PC-9 (cell line): Measurements from ENCODE around the gene LPAR1. TPM values are rescaled to one million over a fixed set of nuclear protein-coding genes. Genes with fewer than 3 reads are reported as not detected.

Experiments
- BruUV-seq: library from RNA; stranded (reverse); fragments of 400-500 nt; replicated peaks from 2 replicates; lab custom pipeline; 2021; lab: Mats Ljungman, UMichigan
- CTCF ChIA-PET: fragments of 300-600 bp; sonication (Branson Sonifier 250); formaldehyde crosslinking; loops from one replicate; lab custom pipeline; 2022; ENCODE audit warnings: antibody characterized with exemption; lab: Charles Lee
- POLR2A ChIA-PET: fragments of 300-600 bp; sonication (Branson Sonifier 250); formaldehyde crosslinking; loops from one replicate; lab custom pipeline; 2022; ENCODE audit warnings: antibody characterized with exemption; ENCODE audit not compliant: unreplicated experiment; lab: Charles Lee
- DNase-seq, 2 experiments: peaks; one replicate each; pipeline versions ENCODE4 v3.0.0 to v3.0.0-alpha.2; 2015 to 2022; ENCODE audit warnings: mixed read lengths in 1 of 2
- H2AFZ ChIP-seq: fragments of 200-600 bp; sonication (generic); 2 replicates; pipeline ENCODE4 v1.8.1; 2017; ENCODE audit warnings: antibody characterized with exemption
- H3F3A ChIP-seq: fragments of 200-600 bp; sonication (generic); 2 replicates; pipeline ENCODE4 v1.8.1; 2017; ENCODE audit warnings: antibody characterized with exemption, mild to moderate bottlenecking, low read depth; ENCODE audit not compliant: insufficient read depth
- H3K27ac ChIP-seq: fragments of 200-600 bp; sonication (generic); 2 replicates; pipeline ENCODE4 v1.6.1; 2016; ENCODE audit warnings: mixed run types
- H3K27me3 ChIP-seq: fragments of 200-600 bp; sonication (generic); 2 replicates; pipeline ENCODE4 v1.6.1; 2016; ENCODE audit warnings: low read depth, mixed run types; ENCODE audit not compliant: insufficient read depth
- H3K36me3 ChIP-seq: fragments of 200-600 bp; sonication (generic); 2 replicates; pipeline ENCODE4 v1.6.1; 2016; ENCODE audit warnings: low read depth, mixed run types
- H3K4me1 ChIP-seq: fragments of 200-600 bp; sonication (generic); replicated peaks from 2 replicates; pipeline ENCODE4 v1.6.1; 2016; ENCODE audit warnings: mixed run types; ENCODE audit not compliant: insufficient read depth
- H3K4me2 ChIP-seq: fragments of 200-600 bp; sonication (generic); 2 replicates; pipeline ENCODE4 v1.6.1; 2017; ENCODE audit warnings: mixed run types
- H3K4me3 ChIP-seq: fragments of 200-600 bp; sonication (generic); 2 replicates; pipeline ENCODE4 v1.6.1; 2016; ENCODE audit warnings: mixed run types
- H3K79me2 ChIP-seq: fragments of 200-600 bp; sonication (generic); 2 replicates; pipeline ENCODE4 v1.6.1; 2017; ENCODE audit warnings: low read depth, mixed run types
- H3K9me2 ChIP-seq: fragments of 200-600 bp; sonication (generic); 2 replicates; pipeline ENCODE4 v1.8.1; 2017; ENCODE audit warnings: mild to moderate bottlenecking; ENCODE audit not compliant: insufficient read depth
- H3K9me3 ChIP-seq: fragments of 200-600 bp; sonication (generic); 2 replicates; pipeline ENCODE4 v1.8.1; 2016; ENCODE audit warnings: low read depth; ENCODE audit not compliant: insufficient read depth
- H4K20me1 ChIP-seq: fragments of 200-600 bp; sonication (generic); 2 replicates; pipeline ENCODE4 v1.8.1; 2017; ENCODE audit not compliant: insufficient read depth
- CTCF ChIP-seq: fragments of 200-600 bp; sonication (generic); conservative IDR thresholded peaks from 2 replicates; pipeline ENCODE4 v1.6.1; 2017; ENCODE audit warnings: mixed run types, antibody characterized with exemption, mild to moderate bottlenecking, moderate library complexity
- EZH2 ChIP-seq: fragments of 200-600 bp; sonication (generic); IDR thresholded peaks from 2 replicates; pipeline ENCODE4 v1.8.0; 2017; ENCODE audit warnings: antibody characterized with exemption, low read depth
- intact Hi-C: fragments of 100-400 bp; cut with micrococcal nuclease; formaldehyde crosslinking; loops from one replicate; pipeline ENCODE4 v1.10.0; 2022; ENCODE audit not compliant: unreplicated experiment
- total RNA-seq: library from RNA; stranded (reverse); gene quantifications from 2 replicates; pipeline ENCODE4 v1.2.3, GENCODE V29; 2021

The LPAR1 gene
- total RNA-seq, 1 experiment from 2014 or later: 11.8 TPM

DNA sequence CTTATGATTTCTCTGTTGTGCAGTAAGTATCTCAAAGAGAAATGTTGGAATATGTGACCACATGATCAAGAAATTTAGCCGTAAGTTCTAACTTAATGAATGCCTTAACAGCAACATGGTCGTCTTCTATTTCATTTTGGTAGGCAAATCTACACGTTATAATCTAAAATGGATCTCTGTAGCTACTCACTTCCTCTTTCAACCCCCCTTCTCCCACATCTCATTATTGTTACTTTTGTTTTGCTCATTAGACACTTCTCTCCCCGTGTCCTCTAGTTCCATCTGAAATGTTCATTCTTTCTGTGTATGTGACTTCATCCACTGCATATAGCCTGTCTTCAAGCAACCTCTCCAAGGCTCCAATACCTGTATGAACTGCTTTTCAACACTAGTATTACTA is 27.1 kb upstream of the LPAR1 start:
- H3F3A ChIP-seq: no peaks in the 10 kb centered on the region
- no TSS peak for BruUV-seq
- TF ChIP-seq CTCF (no peak), EZH2 (no peak)
- no peaks in the 10 kb centered on the region for H3K9me2 ChIP-seq
- H3K27ac ChIP-seq: no peak overlapping the region
- no peaks in the 10 kb centered on the region for H3K27me3 ChIP-seq
- no peaks in the 10 kb centered on the region for H3K4me1 ChIP-seq
- H3K36me3 ChIP-seq: no peaks in the 10 kb centered on the region
- DNase-seq: no peak
- CTCF ChIA-PET: no interaction called here
- H3K9me3 ChIP-seq: no peaks in the 10 kb centered on the region
- H3K4me3 ChIP-seq: no peak overlapping the region
- H4K20me1 ChIP-seq: no peaks in the 10 kb centered on the region
- POLR2A ChIA-PET: no interaction called here
- no peaks in the 10 kb centered on the region for H3K79me2 ChIP-seq
- H2AFZ ChIP-seq: no peak overlapping the region
- no peak overlapping the region for H3K4me2 ChIP-seq
- intact Hi-C loops: no loop called here

DNA sequence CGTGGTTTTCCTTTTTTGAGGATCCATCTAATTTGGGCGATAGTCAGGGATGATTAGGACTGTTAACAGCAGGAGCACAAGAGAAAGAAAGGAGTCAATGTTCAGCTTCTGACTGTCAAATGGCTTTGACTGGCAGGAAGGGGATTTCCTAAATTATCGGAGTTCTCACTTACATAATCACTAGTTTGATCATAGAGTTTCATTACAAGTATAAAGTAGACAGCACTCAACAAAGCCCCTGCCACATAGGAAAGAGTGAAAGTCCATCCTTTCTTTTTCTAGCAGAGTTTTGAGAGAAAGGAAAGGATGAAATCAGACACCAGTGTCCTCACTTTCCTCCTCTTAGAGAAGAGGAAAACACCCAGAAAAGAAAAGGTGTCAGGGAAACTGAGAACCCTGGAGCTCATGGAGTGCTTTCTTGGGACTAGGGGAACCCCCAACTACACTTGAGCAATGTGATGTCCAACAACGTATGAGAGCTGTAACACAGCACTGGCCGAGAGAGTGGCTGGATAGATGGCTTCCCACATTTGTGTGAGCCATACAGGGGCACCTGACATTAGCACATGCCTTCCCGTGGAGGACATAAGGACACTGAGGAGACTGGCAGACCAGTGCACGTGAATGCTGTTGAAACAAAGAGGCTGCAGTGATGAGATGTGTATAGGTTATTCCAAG is 26.0 kb upstream of the LPAR1 start:
- intact Hi-C loops: no loop called here
- CTCF ChIA-PET: no interaction called here

DNA sequence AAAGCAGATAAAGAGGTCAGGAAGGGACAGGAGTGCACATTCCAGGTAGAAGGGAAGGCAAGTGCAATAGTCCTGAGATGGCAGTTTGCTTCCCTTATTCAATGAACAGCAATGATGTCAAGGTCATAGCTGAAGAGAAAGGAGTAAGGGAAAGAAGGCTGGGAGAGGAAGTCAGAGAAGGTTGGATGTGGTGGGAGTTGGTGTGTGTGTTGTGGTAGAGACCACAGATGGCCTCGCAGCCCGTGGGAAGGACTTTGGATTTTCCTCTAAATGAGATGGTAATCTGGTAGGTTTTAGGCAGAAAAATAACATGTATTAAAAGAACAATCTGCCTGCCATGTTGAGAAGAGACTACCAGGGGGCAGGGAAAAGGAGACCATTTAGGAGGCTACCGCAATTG is 25.1 kb upstream of the LPAR1 start:
- H3K27me3 ChIP-seq: no peaks in the 10 kb centered on the region
- TF ChIP-seq EZH2 (no peak), CTCF (no peak)
- H3K79me2 ChIP-seq: no peaks in the 10 kb centered on the region
- no peak overlapping the region for H2AFZ ChIP-seq
- H3K9me2 ChIP-seq: no peaks in the 10 kb centered on the region
- H3K4me1 ChIP-seq: no peaks in the 10 kb centered on the region
- BruUV-seq: no TSS peak
- no peaks in the 10 kb centered on the region for H3K36me3 ChIP-seq
- CTCF ChIA-PET: interaction anchor here (0.5 kb wide), 1 partner anchor 534 kb away, joined by 3 read pairs; no protein-coding TSS in a partner anchor
- H3K9me3 ChIP-seq: no peaks in the 10 kb centered on the region
- H3F3A ChIP-seq: no peaks in the 10 kb centered on the region
- no peak overlapping the region for H3K27ac ChIP-seq
- no peak overlapping the region for H3K4me3 ChIP-seq
- no peak overlapping the region for H3K4me2 ChIP-seq
- DNase-seq: no peak
- intact Hi-C loops: no loop called here
- no peaks in the 10 kb centered on the region for H4K20me1 ChIP-seq
- POLR2A ChIA-PET: no interaction called here

More for the DNA sequence above, 26.0 kb upstream of the LPAR1 start:
- Histone ChIP-seq H3K36me3 (no peaks in the 10 kb centered on the region), H4K20me1 (no peaks in the 10 kb centered on the region), H3K9me2 (no peaks in the 10 kb centered on the region), H3K27ac (no peak overlapping the region), H3F3A (no peaks in the 10 kb centered on the region), H3K27me3 (no peaks in the 10 kb centered on the region), H3K9me3 (no peaks in the 10 kb centered on the region), H3K79me2 (no peaks in the 10 kb centered on the region), H3K4me3 (no peak overlapping the region), H2AFZ (no peak overlapping the region; the same call in 1 of the 2 replicates), H3K4me1 (no peaks in the 10 kb centered on the region), H3K4me2 (no peak overlapping the region)
- no peak for TF ChIP-seq EZH2
- DNase-seq: no peak
- POLR2A ChIA-PET: no interaction called here
- BruUV-seq: no TSS peak

- ChIA-PET CTCF (no interaction called here), POLR2A (no interaction called here)
- H3K27ac ChIP-seq: no peak overlapping the region
- no peaks in the 10 kb centered on the region for H3K4me1 ChIP-seq
- no peaks in the 10 kb centered on the region for H3K27me3 ChIP-seq
- no peaks in the 10 kb centered on the region for H3K36me3 ChIP-seq
- no peak overlapping the region for H3K4me3 ChIP-seq
- TF ChIP-seq CTCF (no peak), EZH2 (no peak)
- no peak overlapping the region for H2AFZ ChIP-seq
- no peaks in the 10 kb centered on the region for H4K20me1 ChIP-seq
- intact Hi-C loops: no loop called here
- no peak for DNase-seq
- H3K9me3 ChIP-seq: no peaks in the 10 kb centered on the region
- no peaks in the 10 kb centered on the region for H3K79me2 ChIP-seq
- H3F3A ChIP-seq: no peaks in the 10 kb centered on the region
- H3K4me2 ChIP-seq: no peak overlapping the region
- no TSS peak for BruUV-seq
- no peaks in the 10 kb centered on the region for H3K9me2 ChIP-seq
Measured at GRCh38 chr9:111058166-111058565, 19.9 kb upstream of the LPAR1 start.
